Measurements from ENCODE around the gene TEX52.
"Not testable (repeated sequence)": the region's sequence is repeated elsewhere in the genome, so short reads cannot be mapped to it uniquely, and the experiment has no call there.

The TEX52 gene

DNA sequence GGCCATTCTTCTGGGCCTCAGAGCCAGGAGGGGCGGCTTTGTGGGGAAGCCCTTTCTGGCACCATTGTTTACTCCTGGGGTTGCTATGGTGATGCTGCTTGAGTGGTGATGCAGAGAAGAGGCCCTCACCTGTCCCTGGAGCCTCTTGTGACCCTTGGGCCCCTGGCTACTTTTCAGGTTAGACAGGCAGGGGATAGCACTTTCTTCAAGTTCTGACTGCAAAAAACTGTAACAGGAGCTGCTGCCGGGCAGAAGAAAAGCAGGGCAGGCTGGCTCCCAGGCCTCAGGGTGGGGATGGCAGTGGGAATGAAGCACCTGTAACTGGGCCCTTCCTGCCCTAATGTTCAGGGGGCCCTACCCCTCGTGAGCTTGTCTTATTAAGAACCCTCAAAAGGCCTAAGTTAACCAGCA is at the start of gene TEX52:
TEX52 (minus strand) TSS at position 19 of the 411 bp plus-strand sequence; CDS start at position 6, 13 bp downstream.
- peak; percentile 53 for DNase-seq

DNA sequence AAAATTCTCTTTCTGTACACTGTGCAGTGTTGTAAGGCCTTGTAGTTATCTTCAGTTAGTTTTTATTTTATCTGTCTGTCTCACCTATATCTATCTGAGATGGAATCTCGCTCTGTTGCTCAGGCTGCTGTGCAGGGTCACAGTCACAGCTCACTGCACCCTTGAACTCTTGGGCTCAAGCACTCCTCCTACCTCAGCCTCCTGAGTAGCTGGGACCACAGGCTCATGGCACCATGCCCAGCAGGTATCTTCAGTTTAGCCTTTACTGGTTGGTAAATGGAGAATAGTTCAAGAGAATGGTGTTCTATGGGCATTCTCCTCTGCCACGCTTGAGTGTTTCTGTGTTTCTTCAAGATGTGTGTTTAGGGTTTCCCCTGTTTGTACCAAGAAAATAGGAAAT is 47.4 kb upstream of the TEX52 start:
- peak; percentile 52 for DNase-seq

DNA sequence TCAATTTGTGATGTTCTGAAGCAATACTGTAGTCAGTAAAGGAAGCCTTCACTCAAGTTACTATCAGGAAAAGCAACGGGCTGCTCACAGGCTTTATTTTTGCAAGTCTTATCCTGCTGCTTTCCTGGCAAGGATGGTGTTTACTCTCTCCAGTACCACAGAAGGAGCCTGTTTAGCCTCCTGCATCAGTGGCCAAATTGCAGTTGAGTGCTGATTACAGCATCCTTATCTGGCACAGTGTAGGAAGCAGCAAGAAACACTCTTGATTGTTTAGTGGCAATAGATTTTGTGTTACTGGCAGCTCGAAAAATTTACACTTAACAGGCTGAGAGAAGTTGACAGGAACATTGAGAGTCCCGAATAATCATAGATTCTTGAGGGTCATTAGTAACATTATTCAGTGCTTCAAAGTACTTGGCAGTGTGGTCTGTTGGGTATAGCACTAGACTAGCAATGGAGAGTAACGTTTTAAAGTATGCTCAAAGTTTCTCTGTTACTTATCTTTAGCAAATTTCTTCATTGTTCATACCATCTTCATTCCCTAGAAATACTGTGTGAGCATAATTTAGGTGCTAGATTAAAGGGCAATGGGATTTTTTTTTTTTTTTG is 45.5 kb upstream of the TEX52 start:
- peak; percentile 82 for DNase-seq

DNA sequence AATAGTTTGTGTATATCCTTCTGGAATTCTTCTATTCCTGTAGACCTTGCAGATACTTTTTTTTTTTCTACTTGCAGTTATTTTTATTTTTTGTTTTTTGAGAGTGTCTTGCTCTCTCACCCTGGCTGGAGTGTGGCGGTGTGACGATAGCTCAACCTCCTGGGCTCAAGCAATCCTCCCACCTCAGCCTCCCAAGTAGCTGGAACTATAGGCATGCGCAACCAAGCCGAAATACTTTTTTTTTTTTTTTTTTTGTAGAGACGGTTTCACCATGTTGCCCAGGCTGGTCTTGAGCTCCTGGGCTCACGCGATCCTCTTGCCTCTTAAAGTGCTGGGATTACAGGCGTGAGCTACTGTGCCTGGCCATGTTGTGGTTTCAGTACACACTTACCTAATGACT is 43.8 kb upstream of the TEX52 start:
- DNase-seq = no peak

DNA sequence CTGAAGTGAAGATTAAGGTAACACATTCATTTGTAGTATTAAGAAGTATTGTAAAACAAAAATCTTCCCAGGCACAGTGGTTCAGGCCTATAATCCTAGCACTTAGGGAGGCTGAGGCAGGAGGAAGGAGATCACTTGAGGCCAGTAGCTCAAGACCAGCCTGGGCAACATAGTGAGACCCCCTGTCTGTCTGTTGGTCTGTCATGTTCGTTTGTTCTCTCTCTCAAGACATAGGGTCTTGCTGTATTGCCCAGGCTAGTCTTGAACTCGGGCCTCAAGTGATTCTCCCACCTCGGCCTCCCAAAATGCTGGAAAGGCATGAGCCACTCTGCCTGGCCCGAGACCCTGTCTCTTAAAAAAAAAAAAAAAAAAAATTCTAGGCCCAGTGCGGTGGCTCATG is 40.6 kb upstream of the TEX52 start:
- DNase-seq = no peak

DNA sequence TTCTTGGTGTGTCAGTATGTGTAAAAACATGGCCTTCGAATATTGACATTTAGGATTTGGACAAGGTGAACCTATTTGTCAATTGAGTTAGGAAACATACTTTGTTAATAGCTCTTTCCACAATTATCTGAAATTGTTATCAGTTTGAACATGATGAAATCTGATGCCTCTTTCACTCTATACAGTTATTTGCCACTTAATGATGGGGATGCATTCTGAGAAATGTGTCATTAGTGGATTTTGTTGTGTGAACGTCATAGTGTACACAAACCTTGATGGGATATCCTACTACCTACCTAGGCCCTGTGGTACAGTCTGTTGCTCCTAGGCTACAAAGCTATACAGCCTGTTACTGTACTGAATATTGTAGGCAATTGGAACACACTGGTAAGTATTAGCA is 38.7 kb upstream of the TEX52 start:
- no peak for DNase-seq

DNA sequence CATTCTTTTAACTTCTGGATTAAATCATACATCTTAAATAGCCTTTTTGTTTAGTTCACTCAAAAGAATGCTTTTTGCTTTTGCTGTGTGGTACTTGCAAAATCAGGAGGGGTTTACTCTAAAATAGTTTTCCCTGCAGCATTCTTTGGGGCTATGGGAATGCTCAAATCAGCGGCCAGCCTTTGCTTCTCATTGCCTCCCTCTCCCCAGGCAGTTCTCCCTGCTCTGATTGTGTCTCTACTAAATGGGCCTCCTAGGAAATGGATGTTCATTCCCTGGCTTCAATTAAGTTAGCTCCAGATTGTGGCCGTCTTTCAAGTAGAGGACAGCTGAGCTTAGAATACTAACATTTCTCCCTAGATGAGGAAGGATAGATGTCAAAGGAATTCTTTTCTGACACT is 38.2 kb upstream of the TEX52 start:
- DNase-seq = no peak

DNA sequence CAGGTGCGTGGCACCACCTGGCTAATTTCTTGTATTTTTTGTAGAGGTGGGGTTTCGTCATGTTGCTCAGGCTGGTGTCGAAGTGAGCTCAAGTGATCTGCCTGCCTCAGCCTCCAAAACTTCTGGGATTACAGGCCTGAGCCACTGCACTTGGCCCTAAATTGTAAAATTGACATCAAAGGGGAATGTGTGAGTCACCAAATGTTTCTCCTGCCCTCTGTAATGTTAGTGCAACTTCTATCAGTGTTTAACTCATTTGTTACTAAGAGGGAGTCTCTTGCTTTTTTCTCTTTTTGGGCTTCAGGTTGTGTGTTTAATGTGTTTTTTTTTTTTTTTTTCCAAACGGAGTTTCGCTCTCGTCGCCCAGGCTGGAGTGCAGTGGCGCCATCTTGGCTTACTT is 36.2 kb upstream of the TEX52 start:
- no peak for DNase-seq

DNA sequence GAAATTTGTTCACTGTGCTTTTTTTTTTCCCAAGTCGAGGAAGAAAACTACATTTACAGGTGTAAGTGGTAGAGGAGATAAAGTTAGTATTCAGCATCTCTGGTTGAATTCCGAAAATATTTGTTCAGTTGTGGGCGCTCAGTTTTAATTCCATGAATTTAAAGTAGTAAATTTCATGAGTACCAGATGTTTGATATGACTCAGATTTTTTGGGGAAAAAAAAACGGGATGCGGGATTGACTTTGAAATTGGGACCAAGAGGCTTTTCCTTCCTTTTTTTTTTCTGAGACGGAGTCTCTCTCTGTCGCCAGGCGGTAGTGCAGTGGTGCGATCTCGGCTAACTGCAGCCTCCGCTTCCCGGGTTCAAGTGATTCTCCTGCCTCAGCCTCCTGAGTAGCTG is 35.4 kb upstream of the TEX52 start:
- no peak for DNase-seq

DNA sequence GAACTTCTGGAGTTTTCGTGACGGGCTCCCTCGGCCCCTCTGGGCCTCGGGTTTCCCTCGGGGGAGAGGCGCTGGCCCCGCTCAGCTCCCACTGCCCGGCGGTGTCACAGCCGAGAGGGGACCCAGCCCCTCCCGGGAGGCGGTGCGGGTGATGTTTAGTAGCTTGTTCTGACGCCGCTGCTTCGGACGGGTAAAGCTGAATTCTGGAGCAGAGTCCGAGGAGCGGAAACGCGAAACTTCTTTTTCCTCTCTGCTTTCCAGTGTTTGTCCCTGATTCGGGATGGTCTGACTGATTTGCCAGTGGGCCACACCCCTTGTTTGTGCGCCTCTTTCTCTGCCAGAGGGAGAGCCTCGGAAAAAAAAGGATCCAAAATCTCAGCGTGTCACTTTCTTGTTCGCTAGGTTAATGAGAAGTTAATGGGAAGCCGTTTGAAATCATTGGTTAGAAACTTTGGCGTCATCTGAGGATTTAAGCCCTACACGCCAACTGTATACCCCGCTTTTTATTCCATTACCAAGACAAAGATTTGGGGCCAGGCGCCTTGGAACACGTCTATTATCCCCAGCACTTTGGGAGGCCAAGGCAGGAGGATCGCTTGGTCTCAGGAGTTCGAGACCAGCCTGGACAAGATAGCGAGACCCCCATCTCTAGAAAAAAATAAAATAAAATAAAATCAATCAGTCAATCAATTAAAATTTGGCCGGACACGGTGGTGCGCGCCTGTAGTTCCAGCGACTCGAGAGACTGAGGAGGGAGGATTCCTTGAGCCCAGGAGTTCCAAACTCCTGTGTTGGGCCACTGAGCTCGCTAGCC is 34.6 kb upstream of the TEX52 start:
- DNase-seq = no peak

DNA sequence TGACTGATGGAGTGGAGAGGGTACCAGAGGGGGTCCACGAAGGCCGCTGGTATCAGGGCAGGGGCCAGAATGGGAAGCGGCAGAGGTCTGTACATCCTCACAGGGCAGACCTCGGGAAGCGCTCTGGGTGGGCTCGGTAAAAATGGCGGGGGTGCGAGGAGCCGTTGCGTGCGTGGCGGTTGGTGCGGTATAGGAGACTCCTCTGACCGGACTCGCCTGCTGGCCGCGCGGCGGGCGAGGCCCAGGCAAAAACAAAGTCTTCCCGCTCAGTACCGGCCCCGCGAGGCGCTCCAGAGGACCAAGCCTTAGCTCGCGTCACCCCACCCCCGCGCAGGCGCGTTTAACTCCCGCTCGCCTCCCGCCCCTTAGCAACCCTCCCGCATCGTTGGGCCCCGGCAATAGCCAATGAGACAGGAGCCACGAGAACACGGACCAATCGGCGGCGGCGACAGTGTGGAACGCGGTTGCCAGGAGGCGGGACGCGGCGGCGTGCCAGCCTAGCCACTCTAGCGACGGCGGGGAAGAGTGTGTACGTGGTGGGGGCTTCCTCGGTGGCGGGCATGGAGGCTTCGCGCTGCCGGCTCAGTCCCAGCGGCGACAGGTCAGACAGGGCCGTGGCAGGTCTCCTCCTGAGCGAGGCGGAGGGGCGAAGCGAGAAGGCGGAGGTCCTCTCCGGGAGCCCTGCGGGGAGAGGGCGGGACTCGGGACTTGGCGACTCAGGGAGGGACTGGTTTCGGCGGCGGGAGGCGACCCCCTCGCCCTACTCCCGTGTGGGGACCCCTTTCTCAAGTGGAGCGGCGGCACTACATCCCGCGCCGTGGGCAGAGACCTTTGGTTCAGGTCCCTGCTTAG is 33.8 kb upstream of the TEX52 start, which contains the start of gene TULP3:
TULP3 (plus strand) TSS at position 504 of the 852 bp plus-strand sequence; CDS start at position 561, 57 bp downstream.
- peak; percentile 98 for DNase-seq

DNA sequence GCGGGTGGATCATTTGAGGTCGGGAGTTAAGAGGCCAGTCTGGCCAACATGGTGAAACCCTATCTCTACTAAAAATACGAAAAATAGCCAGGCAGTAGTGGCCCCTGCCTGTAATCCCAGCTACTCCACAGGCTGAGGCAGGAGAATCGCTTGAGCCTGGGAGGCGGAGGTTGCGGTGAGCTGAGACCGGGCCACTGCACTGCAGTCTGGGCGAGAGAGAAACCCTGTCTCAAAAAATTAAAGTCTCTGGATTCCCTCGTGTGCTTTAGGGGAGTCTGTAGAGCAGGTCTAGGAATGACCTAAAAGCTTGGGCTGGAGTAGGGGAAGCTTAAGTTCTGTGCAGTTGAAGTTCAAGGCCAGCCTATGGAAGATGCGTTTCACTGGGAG is 33.2 kb upstream of the TEX52 start:
- DNase-seq = no peak

DNA sequence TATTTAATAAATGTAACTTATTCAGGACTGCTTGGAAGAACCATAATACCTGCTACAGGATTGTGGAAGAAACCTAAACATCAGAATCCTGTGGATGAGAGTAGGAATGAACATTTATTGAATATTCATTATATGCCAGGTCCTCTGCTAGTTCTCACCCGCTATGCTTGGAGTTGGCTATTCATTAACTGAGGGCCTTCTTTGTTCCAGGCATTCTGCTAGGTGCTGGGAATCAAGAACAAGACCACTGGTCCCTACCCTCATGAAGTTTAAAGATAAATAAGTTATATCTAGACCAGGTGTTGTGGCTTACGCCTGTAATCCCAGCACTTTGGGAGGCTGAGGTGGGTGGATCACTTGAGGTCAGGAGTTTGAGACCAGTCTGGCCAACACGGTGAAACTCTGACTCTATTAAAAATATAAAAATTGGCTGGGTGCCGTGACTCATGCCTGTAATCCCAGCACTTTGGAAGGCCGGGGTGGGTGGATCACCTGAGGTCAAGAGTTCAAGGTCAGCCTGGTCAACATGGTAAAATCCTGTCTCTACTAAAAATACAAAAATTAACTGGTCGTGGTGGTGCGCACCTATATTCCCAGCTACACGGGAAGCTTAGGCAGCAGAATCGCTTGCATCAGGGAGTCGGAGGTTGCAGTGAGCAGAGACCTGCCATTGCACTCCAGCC is 30.1 kb upstream of the TEX52 start:
- DNase-seq = no peak

DNA sequence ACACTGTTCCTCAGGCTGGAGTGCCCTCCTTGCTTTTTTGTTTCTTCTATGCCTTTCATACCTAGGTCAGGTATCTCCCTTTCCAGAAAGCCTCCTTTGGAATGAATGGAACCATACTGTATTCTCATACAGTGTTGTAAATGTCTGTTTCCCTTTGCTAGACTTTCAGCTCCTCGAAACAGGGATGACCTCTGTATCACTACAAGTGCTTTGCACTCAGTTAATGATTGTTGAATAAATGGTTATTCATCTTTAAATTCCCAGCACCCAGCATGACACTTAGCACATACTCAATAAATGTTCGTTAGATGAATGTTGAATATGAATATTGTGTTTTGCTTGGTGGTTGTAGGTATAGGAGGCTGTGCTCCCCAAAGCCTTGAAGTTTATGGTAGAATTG is 28.0 kb upstream of the TEX52 start:
- no peak for DNase-seq

DNA sequence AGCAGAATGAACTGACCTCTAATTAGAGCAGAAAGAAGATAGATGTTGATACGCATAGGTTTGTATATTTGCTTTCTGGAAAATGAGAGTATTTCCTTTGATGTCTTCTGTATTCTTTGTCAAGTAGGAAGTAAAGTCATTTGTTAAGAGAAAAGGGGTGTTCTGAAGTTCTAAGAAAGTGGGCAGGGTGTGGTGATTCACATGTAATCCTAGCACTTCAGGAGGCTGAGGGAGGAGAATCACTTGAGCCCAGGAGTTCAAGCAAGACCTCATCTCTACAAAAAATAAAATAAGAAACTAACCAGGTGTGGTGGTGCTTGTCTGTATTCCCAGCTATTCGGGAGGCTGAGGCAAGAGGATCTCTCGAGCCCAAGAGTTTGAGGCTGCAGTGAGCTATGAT is 23.0 kb upstream of the TEX52 start:
- DNase-seq = no peak

DNA sequence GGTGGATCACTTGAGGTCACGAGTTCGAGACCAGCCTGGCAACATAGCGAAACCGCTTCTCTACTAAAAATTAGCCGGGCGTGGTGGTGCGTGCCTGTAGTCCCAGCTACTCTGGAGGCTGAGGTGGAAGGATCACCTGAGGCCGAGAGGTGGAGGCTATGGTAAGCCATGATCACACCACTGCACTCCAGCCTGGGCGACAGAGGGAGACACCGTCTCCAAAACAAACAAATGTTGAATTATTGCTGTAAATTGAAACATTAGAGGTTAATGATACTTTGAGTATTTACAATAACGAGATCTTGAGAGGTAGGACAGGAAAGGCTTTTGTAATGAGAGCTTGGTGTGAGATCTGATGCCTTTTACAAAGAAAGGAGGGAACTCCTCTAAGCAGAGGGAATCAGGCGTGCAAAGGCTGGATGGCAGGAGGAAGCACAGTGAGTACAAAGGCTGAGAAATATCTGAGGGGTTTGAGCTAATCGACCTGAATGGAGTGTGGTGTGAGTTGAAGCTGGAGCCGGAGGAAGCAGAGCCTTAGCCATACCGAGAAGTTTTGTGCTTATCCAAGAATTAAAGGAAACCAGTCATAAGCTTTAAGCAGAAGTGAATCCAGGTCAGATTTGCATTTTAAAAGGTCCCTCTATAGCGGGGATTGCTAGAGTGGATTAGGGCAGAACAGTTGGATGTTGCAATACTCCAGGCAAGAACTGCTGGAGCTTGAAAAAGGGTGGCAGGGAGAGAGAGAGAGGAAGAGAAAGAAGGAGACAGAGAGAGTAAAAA is 21.3 kb upstream of the TEX52 start:
- DNase-seq = peak; percentile 96

DNA sequence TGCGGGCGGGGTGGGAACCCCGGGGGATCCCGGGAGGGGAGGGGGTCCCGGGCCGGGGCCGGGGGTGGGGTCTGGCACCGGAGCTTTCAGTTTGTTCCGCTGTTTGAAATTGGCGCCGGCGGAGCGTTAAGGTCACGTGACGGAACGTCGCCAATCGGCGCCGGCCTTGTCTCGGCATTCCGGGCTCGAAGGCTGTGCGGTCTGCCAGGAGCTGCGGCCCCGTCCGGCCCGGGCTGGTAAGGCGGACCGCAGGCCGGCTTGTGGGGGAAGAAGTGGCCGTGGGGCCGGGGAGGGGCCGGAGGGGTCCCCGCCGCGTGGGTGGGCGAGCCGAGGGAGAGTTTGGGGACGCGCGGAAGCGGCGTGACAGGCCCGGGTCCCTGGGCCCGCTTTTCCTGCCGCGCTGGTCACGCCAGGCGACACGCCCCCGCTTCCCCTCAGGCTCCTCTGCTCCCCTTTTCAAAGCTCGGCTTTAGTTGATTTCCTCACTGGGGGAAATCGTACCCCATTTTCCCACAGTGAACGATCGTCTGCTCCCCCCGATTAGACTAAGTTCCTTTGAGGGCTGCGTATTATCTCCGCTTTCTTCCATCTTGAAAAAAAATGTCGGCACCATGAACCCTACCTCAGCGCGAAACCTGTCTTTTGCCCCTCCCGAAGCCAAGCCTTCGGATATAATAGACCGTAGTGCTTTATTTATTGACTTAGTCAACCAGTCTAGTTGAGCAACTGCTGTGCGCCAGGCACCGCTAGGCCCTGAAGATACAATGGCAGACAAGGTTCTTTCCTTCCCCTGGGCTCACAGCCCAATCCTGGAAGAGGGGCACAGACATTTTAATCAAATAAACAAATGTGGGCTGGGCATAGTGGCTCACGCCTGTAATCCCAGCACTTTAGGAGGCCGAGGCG is 20.5 kb upstream of the TEX52 start, which contains the start of the genes FOXM1 and RHNO1:
FOXM1 (minus strand) TSS at position 128 of the 906 bp plus-strand sequence. CDS start 2,696 bp downstream, outside the sequence.
RHNO1 (plus strand) TSS at position 177 of the 906 bp plus-strand sequence. CDS start 8,144 bp downstream, outside the sequence.
- DNase-seq = peak; percentile 89

DNA sequence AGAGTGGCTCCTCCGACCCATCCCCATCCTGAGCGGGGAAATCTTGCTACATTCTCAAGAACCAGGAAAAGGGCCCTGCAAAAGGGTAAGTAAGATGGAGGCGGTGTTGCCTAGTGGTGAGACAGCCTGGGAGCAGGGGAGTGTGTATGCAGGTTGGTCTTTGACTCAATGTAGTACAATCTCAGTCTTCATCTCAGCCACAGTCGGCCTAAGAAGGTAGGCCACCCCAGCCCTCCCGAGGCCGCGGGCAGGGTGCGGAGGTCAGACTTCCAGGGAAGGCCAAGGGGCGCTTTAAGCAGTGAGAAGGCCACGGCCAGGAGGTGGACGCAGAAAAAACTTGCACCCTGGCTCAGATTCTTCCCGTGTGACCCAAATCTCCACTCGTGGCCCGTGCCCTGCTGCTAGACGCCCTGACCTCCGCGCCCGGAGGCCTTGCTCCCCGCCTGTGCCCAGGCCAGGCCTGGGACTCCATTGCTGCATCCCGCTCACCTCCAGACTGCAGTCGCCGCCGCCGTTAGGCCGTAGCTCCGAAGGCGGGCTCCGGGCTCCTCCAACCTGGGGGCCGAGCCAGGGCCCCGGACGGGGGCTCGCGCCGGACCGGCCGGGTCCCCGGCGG is 19.7 kb upstream of the TEX52 start:
- no peak for DNase-seq

DNA sequence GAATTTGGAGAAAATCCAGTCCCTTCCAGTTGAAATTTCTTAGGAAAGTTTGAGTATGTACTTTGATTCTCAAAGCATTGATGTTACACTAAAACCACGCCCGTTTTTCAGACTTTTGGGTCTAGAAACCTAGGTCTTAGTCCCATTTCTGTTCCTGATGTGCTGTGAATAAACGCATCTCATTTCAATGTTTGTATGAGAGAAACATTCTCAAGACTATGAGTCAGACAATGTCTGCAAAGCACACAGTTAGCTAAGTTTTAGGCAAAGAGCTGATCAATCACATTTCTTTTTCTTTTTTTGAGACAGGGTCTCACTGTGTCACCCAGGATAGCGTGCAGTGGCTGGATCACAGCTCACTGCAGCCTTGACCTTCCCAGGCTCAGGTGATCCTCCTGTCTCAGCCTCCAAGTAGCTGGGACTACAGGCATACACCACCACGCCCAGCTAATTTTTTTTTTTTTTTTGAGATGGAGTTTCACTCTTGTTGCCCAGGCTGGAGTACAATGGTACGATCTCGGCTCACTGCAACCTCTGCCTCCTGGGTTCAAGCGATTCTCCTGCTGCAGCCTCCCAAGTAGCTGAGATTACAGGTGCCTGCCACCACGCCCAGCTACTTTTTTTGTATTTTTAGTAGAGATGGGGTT is 12.3 kb upstream of the TEX52 start:
- not testable (repeated sequence) for DNase-seq

DNA sequence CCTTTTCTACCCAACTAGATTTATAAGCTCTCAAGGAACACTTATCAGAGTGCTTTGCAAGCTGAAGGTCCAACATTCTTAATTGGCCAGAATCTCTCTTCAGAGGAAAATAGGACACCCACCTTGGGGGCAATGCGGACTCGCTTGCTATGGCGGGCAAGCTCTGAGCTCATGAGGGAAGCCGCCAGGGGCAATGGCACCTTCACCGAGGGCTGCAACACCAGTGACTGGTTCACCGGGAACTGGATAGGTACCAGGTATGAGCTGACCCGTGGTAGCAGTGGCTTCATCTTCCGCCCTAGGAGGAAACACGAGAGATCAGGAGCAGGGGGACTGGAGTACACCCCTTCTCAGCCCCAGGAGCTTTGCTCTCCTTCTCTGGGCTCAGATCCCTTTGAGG is 7.4 kb upstream of the TEX52 start:
- DNase-seq = no peak
